B cell (primary cell): ENCODE results near the gene TENM4. TPM values are rescaled to one million over a fixed set of nuclear protein-coding genes. Genes with fewer than 3 reads are reported as not detected.

ENCODE experiments used
- ATAC-seq: fragments of 200-7000 bp; cut with Tn5 transposase; one replicate; pipeline ENCODE4 v1.10.0; 2021; ENCODE audit warnings: low read depth, mild to moderate bottlenecking, moderate number of reproducible peaks, moderate library complexity
- CTCF ChIA-PET: fragments of 350-600 bp; sonication (Branson Sonifier 250); formaldehyde crosslinking; loops from one replicate; lab custom pipeline; 2021; ENCODE audit warnings: antibody characterized with exemption, inconsistent platforms; lab: Charles Lee
- POLR2A ChIA-PET: fragments of 350-600 bp; sonication (Branson Sonifier 250); formaldehyde crosslinking; loops from one replicate; lab custom pipeline; 2021; ENCODE audit warnings: antibody characterized with exemption; lab: Charles Lee
- DNase-seq: peaks from one replicate; pipeline ENCODE4 v3.0.0; 2013
- H2AFZ ChIP-seq: 2 replicates; pipeline ENCODE4 v1.6.1; 2012; ENCODE audit warnings: mild to moderate bottlenecking, low read depth, low read length; ENCODE audit not compliant: insufficient read depth, poor library complexity, severe bottlenecking
- H3K27ac ChIP-seq, 2 donors: 1 replicate in 1 of 2; 2 replicates in 1 of 2; pipeline ENCODE4 v1.5.1; 2012 to 2013; ENCODE audit warnings: low read length in 2 of 2, mild to moderate bottlenecking in 2 of 2, moderate library complexity in 1 of 2
- H3K27me3 ChIP-seq, 4 experiments: fragments of 200-600 bp in 1 of 4; sonication (generic) in 1 of 4; replicated peaks in 1 of 4; 1 replicate in 2 of 4; 2 replicates in 2 of 4; pipeline versions ENCODE4 v1.6.1 to v1.7.0; 2013 to 2016; ENCODE audit warnings: low read length in 3 of 4, mild to moderate bottlenecking in 2 of 4, mixed read lengths in 1 of 4, moderate library complexity in 1 of 4; ENCODE audit not compliant: insufficient read depth in 4 of 4, control insufficient read depth in 3 of 4; ENCODE audit errors: control extremely low read depth in 1 of 4
- H3K36me3 ChIP-seq, 2 experiments: replicated peaks in 1 of 2; 1 replicate in 1 of 2; 2 replicates in 1 of 2; pipeline versions ENCODE4 v1.6.1 to v1.7.1; 2013; ENCODE audit warnings: low read length in 1 of 2; ENCODE audit not compliant: insufficient read depth in 2 of 2, control insufficient read depth in 1 of 2; ENCODE audit errors: control extremely low read depth in 1 of 2, extremely low read depth in 1 of 2
- H3K4me1 ChIP-seq, 2 donors: fragments of 200-600 bp in 1 of 2; sonication (generic) in 1 of 2; 1 replicate in 1 of 2; 2 replicates in 1 of 2; pipeline versions ENCODE4 v1.5.1 to v1.6.1; 2013 to 2017; ENCODE audit warnings: low read length in 2 of 2; ENCODE audit not compliant: control insufficient read depth in 2 of 2, insufficient read depth in 2 of 2
- H3K4me2 ChIP-seq: replicated peaks from 2 replicates; pipeline ENCODE3; 2012; ENCODE audit warnings: mild to moderate bottlenecking, low read depth, low read length; ENCODE audit not compliant: poor library complexity, severe bottlenecking
- H3K4me3 ChIP-seq, 5 experiments: fragments of 200-600 bp in 1 of 5; sonication (generic) in 1 of 5; 1 replicate in 3 of 5; 2 replicates in 2 of 5; pipeline versions ENCODE4 v1.5.1 to v1.7.0; 2011 to 2016; ENCODE audit warnings: low read length in 4 of 5, mild to moderate bottlenecking in 4 of 5, low read depth in 2 of 5, control low read depth in 1 of 5, moderate library complexity in 1 of 5; ENCODE audit not compliant: insufficient read depth in 1 of 5; ENCODE audit errors: control extremely low read depth in 1 of 5, extremely low read depth in 1 of 5
- H3K79me2 ChIP-seq: fragments of 200-600 bp; sonication (generic); one replicate; pipeline ENCODE4 v1.6.0; 2016; ENCODE audit warnings: low read length; ENCODE audit not compliant: control insufficient read depth, insufficient read depth
- H3K9ac ChIP-seq: fragments of 200-600 bp; sonication (generic); 2 replicates; pipeline ENCODE4 v1.6.1; 2017; ENCODE audit warnings: mild to moderate bottlenecking, low read length, moderate library complexity
- H3K9me3 ChIP-seq, 3 donors: one replicate each; pipeline versions ENCODE4 v1.6.1 to v1.7.1; 2013; ENCODE audit warnings: low read length in 2 of 3; ENCODE audit not compliant: control insufficient read depth in 2 of 3, insufficient read depth in 1 of 3; ENCODE audit errors: control extremely low read depth in 1 of 3
- H4K20me1 ChIP-seq: 2 replicates; pipeline ENCODE4 v1.6.0; 2012; ENCODE audit warnings: mild to moderate bottlenecking, low read length; ENCODE audit not compliant: insufficient read depth, control insufficient read depth, poor library complexity, severe bottlenecking
- H3K27ac Mint-ChIP-seq: one replicate; pipeline ENCODE4 v1.8.0; 2021; ENCODE audit warnings: mixed read lengths
- H3K27me3 Mint-ChIP-seq: one replicate; pipeline ENCODE4 v1.8.0; 2021; ENCODE audit warnings: mixed read lengths
- H3K4me1 Mint-ChIP-seq: one replicate; pipeline ENCODE4 v1.8.0; 2021; ENCODE audit warnings: mixed read lengths
- H3K4me3 Mint-ChIP-seq: one replicate; pipeline ENCODE4 v1.8.0; 2021; ENCODE audit warnings: mixed read lengths
- H3K9me3 Mint-ChIP-seq: one replicate; pipeline ENCODE4 v1.8.0; 2022; ENCODE audit warnings: mixed read lengths; ENCODE audit not compliant: insufficient read depth
- CTCF ChIP-seq: fragments of 200-600 bp; IDR thresholded peaks from one replicate; pipeline ENCODE4 v1.8.0; 2022; ENCODE audit warnings: antibody characterized with exemption, mild to moderate bottlenecking
- EZH2 ChIP-seq: IDR thresholded peaks from 2 replicates; pipeline ENCODE4 v1.6.1; 2012; ENCODE audit warnings: borderline replicate concordance, low read depth, mild to moderate bottlenecking, moderate library complexity, low read length; ENCODE audit not compliant: insufficient read depth, poor library complexity, severe bottlenecking
- WGBS: methylation state at CpG from one replicate; pipeline ENCODE4 v1.1.5; 2013; ENCODE audit warnings: missing lambda C conversion rate; ENCODE audit not compliant: insufficient coverage; 5-methylcytosine and 5-hydroxymethylcytosine counted together
- intact Hi-C: fragments of 100-400 bp; cut with micrococcal nuclease; formaldehyde crosslinking; loops from one replicate; pipeline ENCODE4 v1.10.0; 2022
- polyA plus RNA-seq: library from polyadenylated mRNA; depleted of rRNA; stranded (reverse); fragments of >200 nt; gene quantifications from 2 replicates; pipeline ENCODE4 v1.2.3, GENCODE V29; 2012
- total RNA-seq, 2 donors: library from RNA; stranded (reverse); fragments of 120-200 nt in 1 of 2; gene quantifications; 1 replicate in 1 of 2; 2 replicates in 1 of 2; pipeline versions ENCODE4 v1.2.3 to v1.2.4, GENCODE V29; 2013 to 2022

The TENM4 gene
- total and polyA plus RNA-seq, 2 donors (not counting 1 experiment from before 2014, with no cell fraction given): 0.09 to 5.7 TPM

- Histone ChIP-seq H3K9me3 (no peaks in the 10 kb centered on the region), H3K4me2 (no peak overlapping the region), H3K36me3 (no peaks in the 10 kb centered on the region), H4K20me1 (no peaks in the 10 kb centered on the region), H3K9ac (no peak overlapping the region), H3K4me1 (no peaks in the 10 kb centered on the region), H3K27ac (no peak overlapping the region), H2AFZ (no peak overlapping the region), H3K27me3 (no peaks in the 10 kb centered on the region), H3K4me3 (no peak overlapping the region), H3K79me2 (no peaks in the 10 kb centered on the region)
- ATAC-seq (no peak), DNase-seq (no peak)
- TF ChIP-seq CTCF (no peak), EZH2 (no peak)
- ChIA-PET CTCF (interaction anchor here (0.9 kb wide), 1 partner anchor 14 kb away, joined by 3 read pairs; no protein-coding TSS in a partner anchor), POLR2A (no interaction called here)
- intact Hi-C loops: no loop called here
- no peaks in the 10 kb centered on the region for H3K4me1 Mint-ChIP-seq
- no peak overlapping the region for H3K27ac Mint-ChIP-seq
- H3K9me3 Mint-ChIP-seq: no peaks in the 10 kb centered on the region
- H3K4me3 Mint-ChIP-seq: no peak overlapping the region
- 83% methylated on average over 4 of the region's 9 CpGs for WGBS
- no peaks in the 10 kb centered on the region for H3K27me3 Mint-ChIP-seq
These were observed 112.4 kb downstream of the TENM4 start for GRCh38 chr11:79328402-79328801.

- Histone ChIP-seq H2AFZ (no peak overlapping the region), H3K4me1 (no peaks in the 10 kb centered on the region), H3K4me2 (no peak overlapping the region), H4K20me1 (no peaks in the 10 kb centered on the region), H3K9me3 (no peaks in the 10 kb centered on the region), H3K27ac (no peak overlapping the region), H3K4me3 (no peak overlapping the region), H3K79me2 (no peaks in the 10 kb centered on the region), H3K27me3 (no peaks in the 10 kb centered on the region), H3K9ac (no peak overlapping the region), H3K36me3 (no peaks in the 10 kb centered on the region)
- no peak for DNase-seq
- Mint-ChIP-seq H3K4me3 (no peak overlapping the region), H3K27ac (no peak overlapping the region), H3K27me3 (no peaks in the 10 kb centered on the region), H3K4me1 (no peaks in the 10 kb centered on the region), H3K9me3 (no peaks in the 10 kb centered on the region)
- TF ChIP-seq CTCF (no peak), EZH2 (no peak)
- WGBS: 94% methylated on average over 3 of the region's 10 CpGs
- POLR2A ChIA-PET: no interaction called here
- no peak for ATAC-seq
- intact Hi-C loops: no loop called here
- CTCF ChIA-PET: no interaction called here
These were observed 115.0 kb downstream of the TENM4 start for GRCh38 chr11:79325851-79326250.
